Endothelial cell of umbilical vein (primary cell): ENCODE results near the gene BLID. TPM values are rescaled to one million over a fixed set of nuclear protein-coding genes. Genes with fewer than 3 reads are reported as not detected.

Source experiments
- BruUV-seq: library from RNA; stranded (reverse); fragments of 400-500 nt; replicated peaks from 2 replicates; lab custom pipeline; 2021; lab: Mats Ljungman, UMichigan
- CTCF ChIA-PET: fragments of 300-600, 350-600 bp; sonication (Branson Sonifier 250); formaldehyde crosslinking; loops from one replicate; lab custom pipeline; 2021; ENCODE audit warnings: antibody characterized with exemption, inconsistent platforms; lab: Charles Lee
- POLR2A ChIA-PET: fragments of 300-600, 350-600 bp; sonication (Branson Sonifier 250); formaldehyde crosslinking; loops from one replicate; lab custom pipeline; 2021; ENCODE audit warnings: antibody characterized with exemption, inconsistent platforms; lab: Charles Lee
- DNase-seq: peaks from one replicate; pipeline ENCODE4 v3.0.0-alpha.2; 2011; ENCODE audit warnings: low read depth, low spot score
- FAIRE-seq: peaks from 2 replicates; lab custom pipeline; 2011; peaks lifted over from hg19 to GRCh38; lab: Jason Lieb, UNC
- H2AFZ ChIP-seq: 2 replicates; pipeline ENCODE4 v1.6.0; 2012; ENCODE audit warnings: low read depth, low read length, control low read depth, inconsistent platforms
- H3K27ac ChIP-seq: 2 replicates; pipeline ENCODE4 v1.5.1; 2011; ENCODE audit warnings: low read depth, mild to moderate bottlenecking, control low read depth, low read length, moderate library complexity; ENCODE audit not compliant: insufficient read depth
- H3K27me3 ChIP-seq, 2 experiments: 2 replicates each; pipeline versions ENCODE4 v1.6.0 to v1.6.1; 2011; ENCODE audit warnings: low read length in 2 of 2, mixed read lengths in 1 of 2; ENCODE audit not compliant: control insufficient read depth in 2 of 2, insufficient read depth in 2 of 2
- H3K36me3 ChIP-seq, 2 experiments: 2 replicates in 1 of 2; 3 replicates in 1 of 2; pipeline ENCODE4 v1.5.1; 2011; ENCODE audit warnings: low read length in 2 of 2, mild to moderate bottlenecking in 1 of 2, moderate library complexity in 1 of 2; ENCODE audit not compliant: control insufficient read depth in 2 of 2, insufficient read depth in 2 of 2; ENCODE audit errors: extremely low read depth in 1 of 2
- H3K4me1 ChIP-seq: 3 replicates; pipeline ENCODE4 v1.5.1; 2011; ENCODE audit warnings: mild to moderate bottlenecking, low read length; ENCODE audit not compliant: control insufficient read depth, insufficient read depth; ENCODE audit errors: extremely low read depth
- H3K4me2 ChIP-seq: 2 replicates; pipeline ENCODE4 v1.6.1; 2011; ENCODE audit warnings: low read length, control low read depth, mixed read lengths; ENCODE audit not compliant: insufficient read depth
- H3K4me3 ChIP-seq, 3 experiments: fragments of 200-600 bp in 1 of 3; sonication (generic), shearing (Covaris generic) in 1 of 3; replicated peaks in 1 of 3; 2 replicates each; pipeline ENCODE4 v1.5.1; 2011 to 2016; ENCODE audit warnings: control low read depth in 3 of 3, low read length in 3 of 3, mild to moderate bottlenecking in 2 of 3, inconsistent platforms in 1 of 3, low read depth in 1 of 3, moderate library complexity in 1 of 3; ENCODE audit not compliant: insufficient read depth in 1 of 3
- H3K79me2 ChIP-seq: 2 replicates; pipeline ENCODE4 v1.6.0; 2012; ENCODE audit warnings: low read length, inconsistent platforms; ENCODE audit not compliant: control insufficient read depth, insufficient read depth
- H3K9ac ChIP-seq: replicated peaks from 2 replicates; pipeline ENCODE3; 2011; ENCODE audit warnings: low read length, control low read depth; ENCODE audit not compliant: insufficient read depth; ENCODE audit errors: extremely low read depth
- H3K9me1 ChIP-seq: replicated peaks from 3 replicates; pipeline ENCODE4 v1.6.0; 2011; ENCODE audit warnings: mild to moderate bottlenecking, low read length; ENCODE audit not compliant: control insufficient read depth, insufficient read depth; ENCODE audit errors: extremely low read depth
- H3K9me3 ChIP-seq: replicated peaks from 2 replicates; pipeline ENCODE4 v1.5.1; 2012; ENCODE audit warnings: low read length, inconsistent platforms; ENCODE audit not compliant: control insufficient read depth, insufficient read depth
- H4K20me1 ChIP-seq: replicated peaks from 2 replicates; pipeline ENCODE3; 2011; ENCODE audit warnings: mild to moderate bottlenecking, low read length; ENCODE audit not compliant: control insufficient read depth, insufficient read depth; ENCODE audit errors: extremely low read depth
- CTCF ChIP-seq, 2 donors: IDR thresholded peaks; 1 replicate in 1 of 2; 2 replicates in 1 of 2; pipeline ENCODE4 v1.5.1; 2011; ENCODE audit warnings: low read length in 2 of 2, mild to moderate bottlenecking in 2 of 2, moderate library complexity in 2 of 2, control low read depth in 1 of 2, inconsistent platforms in 1 of 2, low read depth in 1 of 2; ENCODE audit not compliant: insufficient read depth in 1 of 2; ENCODE audit errors: extremely low read depth in 1 of 2
- EZH2 ChIP-seq: IDR thresholded peaks from 2 replicates; pipeline ENCODE4 v1.6.1; 2012; ENCODE audit warnings: borderline replicate concordance, low read depth, mild to moderate bottlenecking, moderate library complexity, low read length, inconsistent platforms; ENCODE audit not compliant: severe bottlenecking
- FOS ChIP-seq: IDR thresholded peaks from 2 replicates; pipeline ENCODE4 v1.6.1; 2011; ENCODE audit warnings: mild to moderate bottlenecking, low read length, moderate library complexity, borderline replicate concordance; ENCODE audit not compliant: insufficient read depth
- GATA2 ChIP-seq: IDR thresholded peaks from 2 replicates; pipeline ENCODE4 v1.7.0; 2011; ENCODE audit warnings: low read depth, mild to moderate bottlenecking, moderate library complexity, mixed read lengths, low read length; ENCODE audit not compliant: insufficient read length, insufficient read depth
- JUN ChIP-seq: IDR thresholded peaks from 2 replicates; pipeline ENCODE4 v1.6.1; 2011; ENCODE audit warnings: borderline replicate concordance, low read depth; ENCODE audit not compliant: insufficient read length, insufficient read depth
- MAX ChIP-seq: IDR thresholded peaks from 2 replicates; pipeline ENCODE4 v1.6.1; 2011; ENCODE audit not compliant: insufficient read depth, insufficient read length
- MYC ChIP-seq: IDR thresholded peaks from one replicate; pipeline ENCODE4 v1.6.1; 2011; ENCODE audit warnings: mild to moderate bottlenecking, low read depth, low read length
- POLR2A ChIP-seq: IDR thresholded peaks from 2 replicates; pipeline ENCODE4 v1.6.1; 2012; ENCODE audit warnings: low read depth, mild to moderate bottlenecking, control low read depth, low read length
- POLR2AphosphoS5 ChIP-seq: IDR thresholded peaks from 2 replicates; pipeline ENCODE4 v1.6.1; 2012; ENCODE audit warnings: low read depth, mild to moderate bottlenecking, control low read depth, low read length, moderate library complexity; ENCODE audit not compliant: insufficient read depth
- dilution Hi-C: fragments of 300-500 bp; cut with MboI; formaldehyde crosslinking; loops from one replicate; pipeline ENCODE4 v1.15.0; 2019; ENCODE audit warnings: low sequenced_read_pairs; ENCODE audit not compliant: extremely low pct_ligation_motif_present
- intact Hi-C: fragments of 100-400 bp; cut with micrococcal nuclease; formaldehyde crosslinking; loops from one replicate; pipeline ENCODE4 v1.10.0; 2022
- polyA plus RNA-seq, 4 experiments: library from polyadenylated mRNA; depleted of rRNA in 3 of 4; stranded (reverse) in 3 of 4; unstranded in 1 of 4; fragments of >200 nt; gene quantifications; 2 replicates each; pipeline versions ENCODE4 v1.2.1 to v1.2.3, GENCODE V29; 2011 to 2012; ENCODE audit warnings: missing spikeins in 1 of 4
- total RNA-seq: library from RNA; stranded (reverse); gene quantifications from 2 replicates; pipeline ENCODE4 v1.2.3, GENCODE V29; 2021

Gene BLID
- total and polyA plus RNA-seq, 2 donors (not counting 3 experiments of a cell fraction or from before 2014, with no cell fraction given) = 0.12 to 3.5 TPM

- H3K4me2 ChIP-seq = no peak overlapping the region
- BruUV-seq = no TSS peak
- intact Hi-C loops = loop anchor here (1.0 kb wide), 1 partner anchor 9 kb away; no protein-coding TSS in a partner anchor
- H4K20me1 ChIP-seq = no peaks in the 10 kb centered on the region
- peaks cover 37% of the 10 kb centered on the region for H3K4me1 ChIP-seq
- FAIRE-seq (no peak), DNase-seq (no peak)
- H3K4me3 ChIP-seq = no peak overlapping the region
- H3K27ac ChIP-seq = no peak overlapping the region
- H3K9me3 ChIP-seq = no peaks in the 10 kb centered on the region
- TF ChIP-seq MAX = no peak
- TF ChIP-seq GATA2 = no peak
- no peak for TF ChIP-seq EZH2
- no peak for TF ChIP-seq POLR2AphosphoS5
- TF ChIP-seq JUN = no peak
- TF ChIP-seq POLR2A = no peak
- no peak for TF ChIP-seq FOS
- TF ChIP-seq CTCF (IDR thresholded peaks at IDR 0.05; ENCODE audit: extremely low read depth in 1 of 2, insufficient read depth in 1 of 2, low read depth in 1 of 2, low read length in 2 of 2) = no peak
- no peak for TF ChIP-seq MYC
- H2AFZ ChIP-seq = no peak overlapping the region
- peaks cover 0 to 23% of the 10 kb centered on the region in 2 experiments for H3K36me3 ChIP-seq
- no peaks in the 10 kb centered on the region for H3K27me3 ChIP-seq
- dilution Hi-C loops = no loop called here
- no peak overlapping the region for H3K9ac ChIP-seq
- peaks cover 99% of the 10 kb centered on the region for H3K79me2 ChIP-seq
- H3K9me1 ChIP-seq = no peaks in the 10 kb centered on the region
- ChIA-PET POLR2A (interaction anchor here (0.7 kb wide), 1 partner anchor 75 kb away, joined by 5 read pairs; no protein-coding TSS in a partner anchor), CTCF (interaction anchor here (0.7 to 2.6 kb wide), 10 partner anchors 9 to 61 kb away, joined by 3 to 21 read pairs (median 4); no protein-coding TSS in a partner anchor)
Measured at GRCh38 chr11:122154227-122154626, 38.2 kb upstream of the BLID start.
